ENCODE data around the gene MBTPS1. TPM values are rescaled to one million over a fixed set of nuclear protein-coding genes. Genes with fewer than 3 reads are reported as not detected.

MBTPS1 gene
- total RNA-seq, 1 experiment from 2014 or later, result 46.9 TPM

GRCh38 chr16:84036131-84036530, 80.6 kb downstream of the MBTPS1 start:
- Mint-ChIP-seq H3K36me3 (0 out of 2 replicates have a peak, but pooled peaks cover 3% of the 10 kb centered on the region), H3K27ac (no peak overlapping the region), H3K9me3 (peaks cover 17% of the 10 kb centered on the region), H3K4me1 (0 out of 2 replicates have a peak, but pooled peaks cover 3% of the 10 kb centered on the region), H3K27me3 (ENCODE audit: low read depth) (peaks cover 4% of the 10 kb centered on the region; the same call in 1 of the 2 replicates), H3K4me3 (no peak overlapping the region)
- TF ChIP-seq ZSCAN18 (CRISPR knock-in tag; IDR thresholded peaks at IDR 0.05) (no peak), ZNF425 (CRISPR knock-in tag; conservative IDR thresholded peaks at IDR 0.05) (no peak), ZNF281 (CRISPR knock-in tag; IDR thresholded peaks at IDR 0.05) (no peak), SP1 (CRISPR knock-in tag; conservative IDR thresholded peaks at IDR 0.05) (no peak), EMX1 (CRISPR knock-in tag; IDR thresholded peaks at IDR 0.05) (no peak), NR3C1 (CRISPR knock-in tag; conservative IDR thresholded peaks at IDR 0.05; ENCODE audit: low read depth) (no peak), ZNF512 (CRISPR knock-in tag; IDR thresholded peaks at IDR 0.05; ENCODE audit: borderline replicate concordance) (no peak), STAT6 (CRISPR knock-in tag; conservative IDR thresholded peaks at IDR 0.05; ENCODE audit: low read depth) (no peak), USF1 (CRISPR knock-in tag; IDR thresholded peaks at IDR 0.05) (no peak), TP53 (CRISPR knock-in tag; IDR thresholded peaks at IDR 0.05) (no peak), SMAD4 (CRISPR knock-in tag; IDR thresholded peaks at IDR 0.05) (no peak)
- ATAC-seq, result no peak
- DNase-seq (ENCODE audit: low spot score), result no peak
- ChIA-PET POLR2A (no interaction called here), CTCF (no interaction called here)

- Mint-ChIP-seq H3K4me3 (no peak overlapping the region), H3K4me1 (0 out of 2 replicates have a peak, but pooled peaks cover 3% of the 10 kb centered on the region), H3K27me3 (ENCODE audit: low read depth) (peaks cover 4% of the 10 kb centered on the region; the same call in 1 of the 2 replicates), H3K36me3 (0 out of 2 replicates have a peak, but pooled peaks cover 3% of the 10 kb centered on the region), H3K27ac (no peak overlapping the region), H3K9me3 (peaks cover 17% of the 10 kb centered on the region)
- POLR2A ChIA-PET, result no interaction called here
- ATAC-seq (no peak), DNase-seq (ENCODE audit: low spot score) (no peak)
- CTCF ChIA-PET, result no interaction called here
- TF ChIP-seq E2F4 (CRISPR knock-in tag; IDR thresholded peaks at IDR 0.05; ENCODE audit: borderline replicate concordance, low read depth), result no peak
- TF ChIP-seq JUN (CRISPR knock-in tag; IDR thresholded peaks at IDR 0.05), result no peak
- no peak for TF ChIP-seq JAZF1 (CRISPR knock-in tag; IDR thresholded peaks at IDR 0.05)
- no peak for TF ChIP-seq TEAD4 (CRISPR knock-in tag; IDR thresholded peaks at IDR 0.05)
- TF ChIP-seq SMAD3 (CRISPR knock-in tag; IDR thresholded peaks at IDR 0.05; ENCODE audit: borderline replicate concordance), result no peak
- TF ChIP-seq EMX1 (CRISPR knock-in tag; IDR thresholded peaks at IDR 0.05), result no peak
- TF ChIP-seq CREB1 (CRISPR knock-in tag; IDR thresholded peaks at IDR 0.05), result no peak
- no peak for TF ChIP-seq IRF2 (CRISPR knock-in tag; IDR thresholded peaks at IDR 0.05; ENCODE audit: borderline replicate concordance, low read depth)
These were observed 82.2 kb downstream of the MBTPS1 start for GRCh38 chr16:84034516-84034915.
